NCI-H1417 (cell line): ENCODE data around the gene D2HGDH.
"Not testable (repeated sequence)": the region's sequence is repeated elsewhere in the genome, so short reads cannot be mapped to it uniquely, and the experiment has no call there.

Experiments used
- DNase-seq, 3 experiments: peaks; one replicate each; lab custom pipeline; 2025; lab: John Stamatoyannopoulos, UW

Gene D2HGDH

DNA sequence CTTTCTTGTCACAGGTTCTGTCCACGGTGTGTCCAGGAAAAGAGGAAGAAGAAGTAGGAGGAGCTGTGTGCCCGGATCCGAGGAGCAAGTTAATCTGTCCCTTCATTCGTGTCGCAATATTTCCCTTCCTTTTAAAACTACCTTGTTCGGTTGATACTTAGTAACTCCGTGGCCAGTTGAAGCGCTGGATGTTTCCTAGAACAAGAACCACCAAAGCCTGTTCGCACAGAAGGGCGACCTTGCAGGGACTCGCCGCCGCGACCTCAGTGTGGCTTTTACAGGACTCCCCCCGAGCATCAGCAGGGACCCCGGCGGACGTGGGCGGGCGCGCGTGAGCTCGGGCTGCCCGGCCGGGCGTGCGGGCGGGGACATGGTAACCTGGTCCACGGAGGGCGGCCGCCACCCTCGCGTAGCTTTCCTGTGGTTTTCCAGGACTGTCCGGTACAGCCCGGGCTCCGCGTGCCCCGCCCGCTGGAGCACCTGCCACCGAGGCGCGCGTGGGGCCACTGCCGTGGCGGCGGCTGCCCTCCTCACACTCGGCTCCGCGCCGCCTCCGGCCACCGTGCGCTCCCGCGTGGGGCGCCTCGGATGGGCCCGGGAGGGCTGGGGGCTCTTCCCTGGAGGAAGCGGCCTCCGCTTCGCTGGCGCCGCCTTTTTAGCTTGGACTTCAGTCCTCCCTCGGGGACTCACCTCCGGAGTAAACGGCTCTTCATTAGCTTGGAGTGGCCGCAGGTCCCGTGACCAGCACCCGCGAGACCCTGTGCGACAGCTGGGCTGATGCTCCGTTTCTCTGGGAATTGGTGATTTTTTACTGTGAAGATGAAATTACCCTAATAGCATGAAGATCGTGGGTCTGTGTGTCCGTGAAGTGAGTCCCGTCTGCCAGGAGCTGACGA is 9.2 kb upstream of the D2HGDH start:
- no peak for DNase-seq

GRCh38 chr2:241726459-241726858 is 8.0 kb upstream of the D2HGDH start:
- peak in 1 of 3 experiments; percentile 5 for DNase-seq

- DNase-seq: no peak
Observed at GRCh38 chr2:241728000-241728399, 6.4 kb upstream of the D2HGDH start.

DNA sequence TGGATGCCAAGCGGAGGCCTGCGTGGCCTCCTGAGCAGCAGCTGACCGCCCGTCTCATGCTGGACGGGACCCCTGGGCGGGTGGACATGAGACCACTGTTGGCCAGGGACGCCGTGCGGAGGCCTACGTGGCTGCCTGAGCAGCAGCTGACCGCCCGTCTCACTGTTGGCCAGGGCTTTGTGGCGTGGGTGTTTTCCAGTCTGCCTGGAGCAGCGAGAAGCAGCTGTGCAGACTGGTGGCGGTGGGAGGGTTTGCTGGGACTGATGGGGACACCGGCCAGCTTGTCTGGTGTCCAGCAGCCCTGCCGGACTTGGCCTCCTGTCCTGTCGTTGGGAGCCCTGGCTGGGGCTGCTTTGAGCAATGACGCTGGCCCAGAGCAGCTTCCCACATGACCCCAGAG is 5.8 kb upstream of the D2HGDH start:
- no peak for DNase-seq

GRCh38 chr2:241729868-241730267 is 4.6 kb upstream of the D2HGDH start:
- no peak for DNase-seq

DNA sequence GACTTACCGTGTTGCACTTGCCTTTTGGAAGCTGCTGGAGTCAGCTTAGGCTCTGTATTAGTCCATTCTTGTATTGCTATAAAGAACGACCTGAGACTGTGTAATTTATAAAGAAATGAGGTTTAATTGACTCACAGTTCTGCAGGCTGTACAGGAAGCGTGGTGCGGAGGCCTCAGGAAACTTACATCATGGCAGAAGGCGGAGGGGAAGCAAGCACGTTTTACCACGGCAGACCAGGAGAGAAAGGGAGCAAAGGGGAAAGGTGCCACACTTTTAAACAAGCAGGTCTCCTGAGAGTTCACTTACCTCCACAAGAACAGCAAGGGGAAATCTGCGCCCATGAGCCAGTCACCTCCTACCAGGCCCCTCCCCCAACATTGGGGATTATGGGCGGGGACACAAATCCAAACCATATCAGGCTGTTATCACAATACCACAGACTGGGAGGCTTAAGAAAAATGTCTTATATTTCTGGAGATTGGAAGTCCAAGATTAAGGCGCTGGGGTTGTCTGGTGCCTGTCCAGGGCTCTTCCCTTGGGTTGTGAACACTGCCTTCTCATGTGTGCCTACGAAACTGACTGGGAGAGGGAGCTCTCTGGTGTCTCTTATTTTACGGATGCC is 3.6 kb upstream of the D2HGDH start:
- DNase-seq: no peak

- not testable (repeated sequence) for DNase-seq
Observed at GRCh38 chr2:241732513-241733186, 1.8 kb upstream of the D2HGDH start.

DNA sequence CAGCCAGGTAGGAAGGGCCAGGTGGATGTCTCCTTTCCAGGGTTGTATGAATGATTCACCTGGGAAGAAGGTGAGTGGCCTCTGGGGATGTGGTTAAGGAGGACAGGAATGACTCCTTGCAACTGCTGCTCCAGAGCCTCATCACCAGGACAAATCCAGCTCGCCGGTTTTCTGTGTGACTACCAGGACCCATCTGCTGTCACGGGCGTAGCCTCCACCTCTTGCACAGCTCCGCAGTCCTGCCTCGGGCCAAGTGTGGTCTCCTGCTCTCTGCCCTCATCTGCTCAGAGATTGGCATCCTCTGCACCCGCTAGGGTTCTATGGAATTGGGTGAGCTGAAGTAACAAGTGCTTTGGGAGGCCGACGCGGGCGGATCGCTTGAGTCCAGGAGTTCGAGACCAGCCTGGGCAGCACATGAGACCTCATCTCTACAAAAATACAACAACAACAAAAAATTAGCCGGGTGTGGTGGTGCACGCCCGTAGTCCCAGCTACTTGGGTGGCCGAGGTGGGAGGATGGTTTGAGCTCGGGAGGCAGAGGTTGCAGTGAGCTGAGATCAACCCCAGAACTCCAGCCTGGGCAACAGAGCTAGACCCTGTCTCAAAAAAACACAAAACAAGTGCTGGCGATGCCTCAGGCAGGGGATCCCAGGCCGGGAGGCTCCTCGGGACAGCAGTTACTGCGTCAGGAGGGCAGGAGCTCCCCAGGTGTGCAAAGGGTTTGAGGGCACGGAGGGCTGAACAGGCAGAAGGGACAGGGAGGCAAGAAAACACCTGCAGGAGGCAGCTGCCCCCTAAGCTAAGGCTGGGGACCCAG is 831 bp upstream of the D2HGDH start:
- no peak for DNase-seq

- no peak for DNase-seq
Observed at GRCh38 chr2:241734208-241734466, 293 bp upstream of the D2HGDH start.

DNA sequence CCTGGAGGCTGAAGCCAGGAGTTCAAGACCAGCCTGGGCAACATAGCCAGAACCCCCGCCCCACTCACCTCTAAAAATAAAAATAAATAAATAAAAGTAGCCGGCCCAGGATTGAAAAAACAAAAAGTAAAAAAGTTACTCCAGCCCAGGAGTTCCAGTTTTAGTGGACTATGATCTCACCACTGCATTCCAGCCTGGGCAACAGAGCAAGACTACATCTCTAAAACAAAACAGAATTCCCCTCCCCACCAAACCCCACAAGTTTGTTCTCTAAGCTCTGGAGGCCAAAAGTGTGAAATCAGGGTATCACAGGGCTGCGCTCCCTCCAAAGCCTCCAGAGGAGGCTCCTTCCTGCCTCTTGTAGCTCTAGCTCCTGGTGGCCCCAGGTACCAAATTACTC is 1.7 kb downstream of the D2HGDH start:
- no peak for DNase-seq

- DNase-seq: no peak
Observed at GRCh38 chr2:241738040-241738686, 3.7 kb downstream of the D2HGDH start.

DNA sequence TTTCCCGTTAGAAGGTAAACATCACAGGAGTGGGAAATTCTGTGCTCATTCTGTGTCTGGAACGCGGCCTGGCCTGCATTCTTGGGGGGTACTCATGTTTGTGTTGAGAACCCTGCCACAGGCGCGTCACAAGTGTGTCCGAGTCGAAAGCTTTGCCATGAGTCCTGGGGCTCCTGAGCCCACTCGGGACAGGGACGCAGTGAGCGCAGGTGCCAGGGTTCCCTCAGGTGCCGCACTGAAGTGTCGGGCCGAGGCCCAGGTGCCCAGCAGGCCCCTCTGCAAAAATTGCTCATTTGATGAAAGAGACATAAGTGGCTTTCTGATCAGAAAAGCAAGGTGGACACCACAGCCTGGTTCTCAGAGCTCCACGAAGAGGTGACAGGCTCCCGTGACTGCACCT is 4.7 kb downstream of the D2HGDH start:
- no peak for DNase-seq

DNA sequence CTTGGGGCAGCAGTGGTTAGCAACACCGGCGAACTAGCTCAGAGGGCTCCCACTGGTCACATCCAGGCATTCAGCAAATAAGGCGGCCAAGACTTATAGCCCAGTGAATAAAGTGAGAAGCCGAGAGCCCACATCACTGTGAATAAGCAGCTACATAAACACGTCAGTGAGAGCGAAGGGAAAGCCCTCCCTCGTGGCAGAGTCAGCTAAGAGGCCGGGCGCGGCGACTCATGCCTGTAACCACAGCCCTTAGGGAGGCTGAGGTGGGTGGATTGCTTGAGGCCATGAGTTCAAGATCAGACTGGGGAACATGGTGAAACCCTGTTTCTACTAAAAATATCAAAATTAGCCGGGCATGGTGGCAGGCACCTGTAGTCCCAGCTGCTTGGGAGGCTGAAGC is 5.2 kb downstream of the D2HGDH start:
- DNase-seq: no peak

DNA sequence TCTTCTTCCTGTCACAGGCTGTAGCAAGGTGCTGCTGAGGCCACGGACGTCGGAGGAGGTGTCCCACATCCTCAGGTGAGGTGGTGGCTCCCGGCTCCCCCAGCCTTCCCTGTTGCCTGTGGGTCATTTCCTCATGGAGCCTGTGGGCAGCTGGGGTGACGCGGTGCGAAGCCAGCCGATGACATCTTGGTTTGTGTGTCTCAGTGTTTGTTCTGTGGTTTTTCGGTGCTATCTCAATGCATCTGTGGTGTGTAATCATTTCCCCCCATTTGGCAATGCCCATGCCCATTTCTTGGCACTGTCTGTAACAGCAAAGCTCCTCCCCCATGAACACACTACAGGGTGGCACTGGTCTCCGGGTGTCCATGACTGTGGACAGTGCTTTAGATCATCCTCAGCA is 6.6 kb downstream of the D2HGDH start:
- DNase-seq: no peak

DNA sequence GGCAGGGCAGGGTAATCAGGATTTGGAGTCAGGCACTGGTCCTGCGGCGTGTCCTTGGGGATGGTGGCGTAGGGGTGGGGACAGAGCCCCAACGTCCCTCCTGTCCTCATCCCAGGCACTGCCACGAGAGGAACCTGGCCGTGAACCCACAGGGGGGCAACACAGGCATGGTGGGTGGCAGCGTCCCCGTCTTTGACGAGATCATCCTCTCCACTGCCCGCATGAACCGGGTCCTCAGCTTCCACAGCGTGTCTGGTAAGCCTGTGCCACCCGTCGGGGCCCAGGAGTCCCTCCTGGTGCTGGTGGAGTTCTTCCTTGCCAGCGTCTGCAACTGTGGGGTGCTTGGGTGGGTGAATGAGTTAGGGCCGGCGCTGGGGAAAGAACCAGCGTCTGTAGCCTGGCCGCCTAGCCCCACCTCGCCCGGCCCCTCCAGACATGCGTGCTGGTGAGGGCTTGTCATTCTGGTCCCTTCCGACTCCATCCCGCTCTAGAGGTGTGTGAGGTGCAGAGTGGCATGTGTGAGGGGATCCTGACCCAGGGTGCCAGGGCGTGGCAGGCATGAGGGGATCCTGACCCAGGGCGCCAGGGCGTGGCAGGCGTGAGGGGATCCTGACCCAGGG is 8.0 kb downstream of the D2HGDH start:
- no peak for DNase-seq

- not testable (repeated sequence) for DNase-seq
Observed at GRCh38 chr2:241743008-241743407, 8.6 kb downstream of the D2HGDH start.

GRCh38 chr2:241743620-241744019 is 9.2 kb downstream of the D2HGDH start:
- no peak for DNase-seq

DNA sequence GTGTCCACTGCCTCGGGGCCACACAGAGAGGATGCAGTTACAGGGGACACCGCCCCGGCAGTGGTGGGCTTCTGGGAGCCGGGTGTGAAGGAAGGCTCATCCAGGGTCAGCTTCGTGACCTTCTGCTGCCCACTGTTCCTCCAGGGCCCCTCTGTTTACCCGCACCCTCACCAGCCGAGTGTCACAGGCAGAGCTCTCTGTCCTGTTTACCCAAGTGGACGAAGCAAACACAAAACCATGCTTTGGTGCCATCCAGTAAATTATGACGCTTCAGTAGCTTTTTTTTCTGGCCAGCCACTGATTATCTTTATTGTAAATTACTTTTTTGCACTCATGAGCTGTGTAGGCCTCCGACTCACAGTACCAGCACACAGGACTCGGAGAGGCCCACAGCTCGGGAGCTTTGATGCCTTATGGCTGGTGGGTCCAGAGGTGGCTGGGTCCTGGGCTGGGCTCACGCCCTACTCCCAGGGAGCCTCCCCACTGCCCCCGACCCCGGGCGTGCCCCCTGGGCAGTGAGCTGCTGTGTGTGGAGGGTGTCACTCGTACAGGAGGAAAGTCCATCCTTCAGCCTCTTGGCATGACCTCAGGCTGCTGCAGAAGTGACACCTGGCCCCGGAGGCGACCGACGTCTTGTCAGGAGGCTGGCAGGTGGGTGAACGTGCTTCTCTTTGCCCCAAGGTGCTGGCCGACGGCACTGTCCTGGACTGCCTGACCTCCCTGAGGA is 9.8 kb downstream of the D2HGDH start:
- no peak for DNase-seq

GRCh38 chr2:241745276-241745675 is 10.8 kb downstream of the D2HGDH start:
- no peak for DNase-seq

- no peak for DNase-seq
Observed at GRCh38 chr2:241746084-241746483, 11.7 kb downstream of the D2HGDH start.
